ENCODE results near the gene TBC1D22A. TPM values are rescaled to one million over a fixed set of nuclear protein-coding genes. Genes with fewer than 3 reads are reported as not detected.
A peak's percentile ranks its signal among the peaks of the same experiment; 100 is the strongest.
"Not testable (repeated sequence)": the region's sequence is repeated elsewhere in the genome, so short reads cannot be mapped to it uniquely, and the experiment has no call there.

TBC1D22A gene
- total and polyA plus RNA-seq, 4 donors = 4.1 to 12.4 (median 8.4) TPM

GRCh38 chr22:46817390-46817789 is 54.9 kb downstream of the TBC1D22A start:
- TF ChIP-seq HNF4A (conservative IDR thresholded peaks at IDR 0.05) = peak in 1 of 2 donors; percentile 11
- peak in 1 of 2 donors; percentile 13 for TF ChIP-seq RXRA (IDR thresholded peaks at IDR 0.05)
- H3K36me3 ChIP-seq (ENCODE audit: control insufficient read depth in 4 of 4, insufficient read depth in 3 of 4, low read depth in 1 of 4, low read length in 3 of 4) = not testable (repeated sequence)

GRCh38 chr22:46823248-46823647 is 60.8 kb downstream of the TBC1D22A start:
- no peak overlapping the region for H3K9ac ChIP-seq (ENCODE audit: low read depth in 1 of 2, low read length in 2 of 2)
- H3K27me3 ChIP-seq (ENCODE audit: control insufficient read depth in 4 of 4, insufficient read depth in 4 of 4, low read length in 3 of 4) = no peaks in the 10 kb centered on the region
- no peak for DNase-seq (ENCODE audit: low spot score)
- H3K9me3 ChIP-seq (ENCODE audit: control insufficient read depth in 4 of 4, low read length in 3 of 4) = no peaks in the 10 kb centered on the region
- H3K4me3 ChIP-seq (ENCODE audit: low read depth in 1 of 3, low read length in 3 of 3) = no peak overlapping the region
- WGBS = 97% methylated on average over 8 of the region's 8 CpGs
- H3K36me3 ChIP-seq (ENCODE audit: control insufficient read depth in 4 of 4, insufficient read depth in 3 of 4, low read depth in 1 of 4, low read length in 3 of 4) = peaks cover 0 to 2% (median 0%) of the 10 kb centered on the region in 4 donors
- H3K4me1 ChIP-seq (ENCODE audit: control insufficient read depth in 4 of 4, insufficient read depth in 4 of 4, low read length in 3 of 4) = peaks cover 0 to under 1% (median 0%) of the 10 kb centered on the region in 4 donors
- TF ChIP-seq RXRA (IDR thresholded peaks at IDR 0.05) = no peak
- TF ChIP-seq YY1 (IDR thresholded peaks at IDR 0.05) = no peak
- TF ChIP-seq HNF4A (conservative IDR thresholded peaks at IDR 0.05) = no peak
- no peak for TF ChIP-seq ZBTB33 (IDR thresholded peaks at IDR 0.05)
- TF ChIP-seq HNF4G (IDR thresholded peaks at IDR 0.05) = no peak
- no peak for TF ChIP-seq REST (IDR thresholded peaks at IDR 0.05)
- no peak for TF ChIP-seq NR2F2 (IDR thresholded peaks at IDR 0.05)
- no peak for TF ChIP-seq ATF3 (IDR thresholded peaks at IDR 0.05)
- no peak for TF ChIP-seq JUND (IDR thresholded peaks at IDR 0.05)
- no peak for TF ChIP-seq GABPA (IDR thresholded peaks at IDR 0.05 in 1 of 2, conservative IDR thresholded peaks at IDR 0.05 in 1 of 2)
- no peak for TF ChIP-seq SP1 (IDR thresholded peaks at IDR 0.05)
- no peak for TF ChIP-seq FOXA2 (IDR thresholded peaks at IDR 0.05)
- TF ChIP-seq, protein P1, sequence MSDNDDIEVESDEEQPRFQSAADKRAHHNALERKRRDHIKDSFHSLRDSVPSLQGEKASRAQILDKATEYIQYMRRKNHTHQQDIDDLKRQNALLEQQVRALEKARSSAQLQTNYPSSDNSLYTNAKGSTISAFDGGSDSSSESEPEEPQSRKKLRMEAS (IDR thresholded peaks at IDR 0.05) = no peak
- TF ChIP-seq CTCF (IDR thresholded peaks at IDR 0.05; ENCODE audit: low read depth, low read length, missing input control) = no peak
- TF ChIP-seq EGR1 (IDR thresholded peaks at IDR 0.05; ENCODE audit: low read depth in 2 of 2) = no peak
- no peak for TF ChIP-seq RAD21 (IDR thresholded peaks at IDR 0.05)
- TF ChIP-seq FOXA1 (IDR thresholded peaks at IDR 0.05) = no peak
- no peak overlapping the region for H3K27ac ChIP-seq (ENCODE audit: low read depth in 1 of 2, low read length in 2 of 2)

More at GRCh38 chr22:46817390-46817789, 54.9 kb downstream of the TBC1D22A start:
- Histone ChIP-seq H3K27ac (ENCODE audit: low read depth in 1 of 2, low read length in 2 of 2) (peak overlapping the region; percentile 97 to 98), H3K4me1 (ENCODE audit: control insufficient read depth in 4 of 4, insufficient read depth in 4 of 4, low read length in 3 of 4) (peaks cover 11 to 26% (median 18%) of the 10 kb centered on the region in 4 donors)
- not testable (repeated sequence) for H3K27me3 ChIP-seq (ENCODE audit: control insufficient read depth in 4 of 4, insufficient read depth in 4 of 4, low read length in 3 of 4); H3K9me3 ChIP-seq (ENCODE audit: control insufficient read depth in 4 of 4, low read length in 3 of 4); H3K4me3 ChIP-seq (ENCODE audit: low read depth in 1 of 3, low read length in 3 of 3); DNase-seq (ENCODE audit: low spot score); H3K9ac ChIP-seq (ENCODE audit: low read depth in 1 of 2, low read length in 2 of 2)
- 72% methylated on average over 4 of the region's 4 CpGs for WGBS
